ENCODE data around the gene RAB15. TPM values are rescaled to one million over a fixed set of nuclear protein-coding genes. Genes with fewer than 3 reads are reported as not detected.
A peak's percentile ranks its signal among the peaks of the same experiment; 100 is the strongest.

The RAB15 gene
- polyA plus RNA-seq, 1 donor (not counting 4 experiments of a cell fraction or from before 2014, with no cell fraction given): 2.1 TPM

GRCh38 chr14:64937821-64938193 is 34.3 kb downstream of the RAB15 start:
- no peak overlapping the region for H3K27ac ChIP-seq (ENCODE audit: control insufficient read depth, insufficient read depth, low read length)
- no peaks in the 10 kb centered on the region for H4K20me1 ChIP-seq (ENCODE audit: control insufficient read depth, extremely low read depth, insufficient read depth, low read length)
- no peak overlapping the region for H3K4me3 ChIP-seq (ENCODE audit: control insufficient read depth in 2 of 3, extremely low read depth in 1 of 3, insufficient read depth in 2 of 3, low read depth in 1 of 3, low read length in 3 of 3)
- H3K27me3 ChIP-seq (ENCODE audit: control insufficient read depth, extremely low read depth, insufficient read depth, low read length): no peaks in the 10 kb centered on the region
- DNase-seq (ENCODE audit: low read depth, low spot score): no peak
- no peaks in the 10 kb centered on the region for H3K9me1 ChIP-seq (ENCODE audit: control insufficient read depth, extremely low read depth, insufficient read depth, low read length)
- H3K36me3 ChIP-seq (ENCODE audit: control insufficient read depth in 2 of 2, extremely low read depth in 1 of 2, insufficient read depth in 2 of 2, low read length in 2 of 2): peaks cover 3 to 11% of the 10 kb centered on the region in 2 experiments
- no peak overlapping the region for H3K4me2 ChIP-seq (ENCODE audit: control insufficient read depth, extremely low read depth, insufficient read depth, low read depth, low read length)
- no peak for FAIRE-seq
- no peak overlapping the region for H2AFZ ChIP-seq (ENCODE audit: control insufficient read depth, low read length)
- dilution Hi-C loops (cut with MboI; ENCODE audit: extremely low pct_ligation_motif_present, low sequenced_read_pairs): no loop called here
- no peaks in the 10 kb centered on the region for H3K9me3 ChIP-seq (ENCODE audit: control insufficient read depth, low read depth, low read length)
- H3K4me1 ChIP-seq (ENCODE audit: control insufficient read depth, extremely low read depth, insufficient read depth, low read length): peaks cover 10% of the 10 kb centered on the region
- no peak for TF ChIP-seq EZH2 (IDR thresholded peaks at IDR 0.05; ENCODE audit: low read length)
- TF ChIP-seq, protein P1, sequence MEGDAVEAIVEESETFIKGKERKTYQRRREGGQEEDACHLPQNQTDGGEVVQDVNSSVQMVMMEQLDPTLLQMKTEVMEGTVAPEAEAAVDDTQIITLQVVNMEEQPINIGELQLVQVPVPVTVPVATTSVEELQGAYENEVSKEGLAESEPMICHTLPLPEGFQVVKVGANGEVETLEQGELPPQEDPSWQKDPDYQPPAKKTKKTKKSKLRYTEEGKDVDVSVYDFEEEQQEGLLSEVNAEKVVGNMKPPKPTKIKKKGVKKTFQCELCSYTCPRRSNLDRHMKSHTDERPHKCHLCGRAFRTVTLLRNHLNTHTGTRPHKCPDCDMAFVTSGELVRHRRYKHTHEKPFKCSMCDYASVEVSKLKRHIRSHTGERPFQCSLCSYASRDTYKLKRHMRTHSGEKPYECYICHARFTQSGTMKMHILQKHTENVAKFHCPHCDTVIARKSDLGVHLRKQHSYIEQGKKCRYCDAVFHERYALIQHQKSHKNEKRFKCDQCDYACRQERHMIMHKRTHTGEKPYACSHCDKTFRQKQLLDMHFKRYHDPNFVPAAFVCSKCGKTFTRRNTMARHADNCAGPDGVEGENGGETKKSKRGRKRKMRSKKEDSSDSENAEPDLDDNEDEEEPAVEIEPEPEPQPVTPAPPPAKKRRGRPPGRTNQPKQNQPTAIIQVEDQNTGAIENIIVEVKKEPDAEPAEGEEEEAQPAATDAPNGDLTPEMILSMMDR (optimal IDR thresholded peaks at IDR 0.05 in 1 of 3, IDR thresholded peaks at IDR 0.05 in 1 of 3, conservative IDR thresholded peaks at IDR 0.05 in 1 of 3; ENCODE audit: extremely low read depth in 1 of 3, insufficient read depth in 2 of 3, low read length in 3 of 3): peak in 2 of 3 experiments; percentile 10 to 20
- no peak overlapping the region for H3K9ac ChIP-seq (ENCODE audit: control insufficient read depth, extremely low read depth, insufficient read depth, low read length)
- peaks cover 4% of the 10 kb centered on the region for H3K79me2 ChIP-seq (ENCODE audit: control insufficient read depth, insufficient read depth, low read length)

DNA sequence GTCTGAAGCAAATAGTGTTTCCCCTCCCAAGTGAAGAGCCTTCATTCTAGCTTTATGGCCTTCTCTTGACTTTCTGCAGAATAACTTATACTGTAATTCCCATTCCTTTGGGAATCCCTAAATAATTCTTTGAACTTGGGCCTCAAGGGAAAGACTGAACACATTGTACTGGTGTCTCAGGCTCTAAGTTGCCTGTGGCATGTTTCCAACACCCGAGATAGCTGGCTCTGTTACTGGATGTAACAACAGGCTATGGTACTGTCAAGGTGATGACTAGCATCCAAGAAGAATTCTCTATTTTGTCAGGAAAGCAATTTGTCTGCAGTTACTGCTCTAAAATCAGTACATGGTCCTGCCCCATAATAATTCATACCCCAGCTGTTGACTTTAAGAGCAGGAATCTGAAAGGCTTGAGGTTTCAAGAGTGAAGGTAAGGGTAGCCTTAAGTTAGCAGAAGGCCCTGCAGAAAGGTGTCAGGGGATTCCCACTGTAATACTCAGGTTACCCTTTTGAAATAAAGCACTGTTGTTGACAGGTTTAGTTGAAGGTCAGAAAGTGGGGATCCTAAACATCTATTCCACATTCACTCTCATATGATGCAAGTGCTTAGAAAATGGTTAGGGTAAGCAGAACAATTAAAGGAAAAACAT is 34.8 kb downstream of the RAB15 start:
- Histone ChIP-seq H3K79me2 (ENCODE audit: control insufficient read depth, insufficient read depth, low read length) (peaks cover 1% of the 10 kb centered on the region), H3K9me1 (ENCODE audit: control insufficient read depth, extremely low read depth, insufficient read depth, low read length) (no peaks in the 10 kb centered on the region), H3K4me2 (ENCODE audit: control insufficient read depth, extremely low read depth, insufficient read depth, low read depth, low read length) (no peak overlapping the region), H3K4me3 (ENCODE audit: control insufficient read depth in 2 of 3, extremely low read depth in 1 of 3, insufficient read depth in 2 of 3, low read depth in 1 of 3, low read length in 3 of 3) (no peak overlapping the region), H3K27me3 (ENCODE audit: control insufficient read depth, extremely low read depth, insufficient read depth, low read length) (no peaks in the 10 kb centered on the region), H2AFZ (ENCODE audit: control insufficient read depth, low read length) (no peak overlapping the region), H3K4me1 (ENCODE audit: control insufficient read depth, extremely low read depth, insufficient read depth, low read length) (peaks cover 5% of the 10 kb centered on the region), H3K27ac (ENCODE audit: control insufficient read depth, insufficient read depth, low read length) (no peak overlapping the region), H3K36me3 (ENCODE audit: control insufficient read depth in 2 of 2, extremely low read depth in 1 of 2, insufficient read depth in 2 of 2, low read length in 2 of 2) (peaks cover 3 to 11% of the 10 kb centered on the region in 2 experiments), H3K9ac (ENCODE audit: control insufficient read depth, extremely low read depth, insufficient read depth, low read length) (no peak overlapping the region), H3K9me3 (ENCODE audit: control insufficient read depth, low read depth, low read length) (no peaks in the 10 kb centered on the region), H4K20me1 (ENCODE audit: control insufficient read depth, extremely low read depth, insufficient read depth, low read length) (no peaks in the 10 kb centered on the region)
- FAIRE-seq (no peak), DNase-seq (ENCODE audit: low read depth, low spot score) (no peak)
- dilution Hi-C loops (cut with MboI; ENCODE audit: extremely low pct_ligation_motif_present, low sequenced_read_pairs): no loop called here
- TF ChIP-seq EZH2 (IDR thresholded peaks at IDR 0.05; ENCODE audit: low read length): no peak
- TF ChIP-seq, protein P1 (optimal IDR thresholded peaks at IDR 0.05 in 1 of 3, IDR thresholded peaks at IDR 0.05 in 1 of 3, conservative IDR thresholded peaks at IDR 0.05 in 1 of 3; ENCODE audit: extremely low read depth in 1 of 3, insufficient read depth in 2 of 3, low read length in 3 of 3): no peak

Measured in keratinocyte (primary cell).